NCI-H748 treated with DMSO at 0.1 percent for 48 hours (cell line): ENCODE data around the gene CORT.
"Not testable (repeated sequence)": the region's sequence is repeated elsewhere in the genome, so short reads cannot be mapped to it uniquely, and the experiment has no call there.

Source experiments
- DNase-seq: peaks from one replicate; lab custom pipeline; 2025; lab: John Stamatoyannopoulos, UW

CORT gene

GRCh38 chr1:10449751-10450150, at the start of gene CORT:
CORT (plus strand) TSS chr1:10450031; CDS start chr1:10450224, 193 bp downstream.
- no peak for DNase-seq

- DNase-seq: no peak
Observed at GRCh38 chr1:10401281-10401680, 48.5 kb upstream of the CORT start.

GRCh38 chr1:10402729-10403274, 47.0 kb upstream of the CORT start:
- no peak for DNase-seq

- no peak for DNase-seq
Observed at GRCh38 chr1:10407201-10407600, 42.6 kb upstream of the CORT start.

GRCh38 chr1:10415211-10415930, 34.5 kb upstream of the CORT start:
- no peak for DNase-seq

- not testable (repeated sequence) for DNase-seq
Observed at GRCh38 chr1:10415967-10416366, 33.9 kb upstream of the CORT start.

GRCh38 chr1:10418741-10419140, 31.1 kb upstream of the CORT start:
- not testable (repeated sequence) for DNase-seq

GRCh38 chr1:10419351-10419750, 30.5 kb upstream of the CORT start:
- DNase-seq: no peak

- DNase-seq: no peak
Observed at GRCh38 chr1:10421637-10422036, 28.2 kb upstream of the CORT start.

GRCh38 chr1:10424034-10424433, 25.8 kb upstream of the CORT start:
- DNase-seq: no peak

GRCh38 chr1:10424651-10425050, 25.2 kb upstream of the CORT start:
- no peak for DNase-seq

- not testable (repeated sequence) for DNase-seq
Observed at GRCh38 chr1:10425826-10426534, 23.9 kb upstream of the CORT start.

- DNase-seq: not testable (repeated sequence)
Observed at GRCh38 chr1:10426535-10426848, 23.3 kb upstream of the CORT start.

- no peak for DNase-seq
Observed at GRCh38 chr1:10428984-10429383, 20.8 kb upstream of the CORT start.

- no peak for DNase-seq
Observed at GRCh38 chr1:10429868-10430215, 20.0 kb upstream of the CORT start.

GRCh38 chr1:10430216-10431069, 19.4 kb upstream of the CORT start, which contains the start of gene CENPS:
CENPS (plus strand) TSS chr1:10430433; CDS start chr1:10430518, 85 bp downstream.
- peak; percentile 46 for DNase-seq

GRCh38 chr1:10431070-10431730, 18.6 kb upstream of the CORT start:
- DNase-seq: no peak

GRCh38 chr1:10432910-10433700, 16.7 kb upstream of the CORT start:
- DNase-seq: no peak

GRCh38 chr1:10433790-10434189, 16.0 kb upstream of the CORT start:
- DNase-seq: no peak

GRCh38 chr1:10434590-10434989, 15.2 kb upstream of the CORT start:
- no peak for DNase-seq

- no peak for DNase-seq
Observed at GRCh38 chr1:10437052-10437451, 12.8 kb upstream of the CORT start.
